Renal cortical epithelial cell (primary cell): ENCODE measurements around the gene EDIL3. TPM values are rescaled to one million over a fixed set of nuclear protein-coding genes. Genes with fewer than 3 reads are reported as not detected.
"Not testable (repeated sequence)": the region's sequence is repeated elsewhere in the genome, so short reads cannot be mapped to it uniquely, and the experiment has no call there.

Experiments used
- DNase-seq: peaks from one replicate; pipeline ENCODE4 v3.0.0-alpha.2; 2011; ENCODE audit warnings: low read depth
- total RNA-seq: library from RNA; depleted of rRNA; stranded (reverse); fragments of >200 nt; gene quantifications from 2 replicates; pipeline ENCODE4 v1.2.3, GENCODE V29; 2014

Gene EDIL3
- total RNA-seq, 1 donor from 2014 or later = 10.1 TPM

DNA sequence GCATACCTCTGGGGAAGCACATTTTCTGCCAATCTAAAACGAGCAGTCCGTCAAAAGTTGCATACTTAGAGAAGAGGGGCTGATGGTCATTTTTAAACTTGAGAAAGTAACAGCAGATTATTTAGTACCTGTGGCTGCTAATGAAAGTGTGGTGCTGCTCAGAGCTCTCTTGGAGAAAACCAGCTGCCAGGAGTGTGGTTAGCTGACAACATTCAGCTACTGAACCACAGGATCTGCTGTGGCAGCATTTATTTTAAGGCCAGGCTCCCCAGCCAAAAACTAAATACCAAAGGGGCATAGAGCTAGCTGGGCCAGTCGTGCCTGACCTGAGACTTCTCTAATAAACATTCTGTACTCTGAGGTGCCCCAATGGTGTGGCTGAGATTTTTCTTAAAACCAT lies 203.6 kb downstream of the EDIL3 start:
- no peak for DNase-seq

- no peak for DNase-seq
Measured at GRCh38 chr5:84168841-84169240, 215.8 kb downstream of the EDIL3 start.

GRCh38 chr5:84163671-84164070 lies 221.0 kb downstream of the EDIL3 start:
- no peak for DNase-seq

- no peak for DNase-seq
Measured at GRCh38 chr5:84162695-84163094, 222.0 kb downstream of the EDIL3 start.

DNA sequence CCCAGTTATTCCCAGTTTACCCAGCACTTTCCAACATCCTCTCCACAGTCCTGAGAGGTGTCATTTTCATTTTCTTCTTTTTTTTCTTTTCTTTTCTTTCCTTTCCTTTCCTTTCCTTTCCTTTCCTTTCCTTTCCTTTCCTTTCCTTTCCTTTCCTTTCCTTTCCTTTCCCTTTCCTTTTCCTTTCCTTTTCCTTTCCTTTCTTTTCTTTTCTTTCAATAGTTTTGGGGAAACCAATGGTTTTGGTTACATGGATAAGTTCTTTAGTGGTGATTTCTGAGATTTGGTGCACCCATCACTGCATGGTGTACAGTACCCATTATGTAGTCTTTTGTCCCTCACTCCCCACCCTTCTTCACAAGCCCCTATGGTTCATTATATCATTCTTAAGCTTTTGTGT lies 224.0 kb downstream of the EDIL3 start:
- not testable (repeated sequence) for DNase-seq

GRCh38 chr5:84149094-84149493 lies 235.6 kb downstream of the EDIL3 start:
- DNase-seq = no peak

GRCh38 chr5:84148651-84149050 lies 236.0 kb downstream of the EDIL3 start:
- no peak for DNase-seq

GRCh38 chr5:84137541-84137940 lies 247.1 kb downstream of the EDIL3 start:
- no peak for DNase-seq

DNA sequence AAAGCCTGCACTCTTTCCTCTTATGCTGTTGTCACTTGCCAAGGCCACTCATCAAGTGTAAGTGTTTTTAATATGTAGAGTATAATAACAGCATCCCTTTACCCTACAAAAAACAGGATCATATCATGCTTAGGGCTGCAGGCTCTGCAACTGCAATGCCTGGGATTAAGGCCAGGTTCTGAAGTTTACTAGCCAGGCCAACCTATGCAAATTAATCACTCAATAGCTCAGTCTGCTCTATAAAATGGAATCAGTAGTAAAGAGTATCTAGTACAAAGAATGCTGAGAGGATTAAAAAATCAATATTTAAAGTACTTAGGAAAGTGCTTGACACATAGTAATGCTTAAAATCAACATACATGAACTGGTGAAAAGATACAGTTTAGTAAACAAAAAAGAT lies 253.3 kb downstream of the EDIL3 start:
- DNase-seq = no peak

GRCh38 chr5:84130006-84130580 lies 254.6 kb downstream of the EDIL3 start:
- DNase-seq = no peak

DNA sequence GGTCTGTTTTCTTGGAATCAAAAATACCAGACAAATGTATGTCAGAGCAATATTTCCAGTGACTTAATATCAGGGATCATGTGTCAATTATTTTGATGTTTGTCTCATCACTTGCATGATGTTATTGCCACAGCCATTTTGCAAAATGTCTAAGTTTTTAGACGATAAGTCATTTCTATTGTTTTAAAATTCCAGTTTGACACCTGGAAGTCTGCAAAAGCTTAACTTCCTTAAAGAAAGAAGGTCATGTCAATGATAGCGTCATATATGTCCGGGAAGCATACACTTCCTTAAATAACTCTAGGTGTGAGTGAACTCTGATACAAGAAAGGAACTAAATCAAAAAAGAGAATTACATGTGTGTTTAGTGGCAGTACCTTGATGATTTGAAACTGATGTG lies 259.5 kb downstream of the EDIL3 start:
- DNase-seq = no peak

DNA sequence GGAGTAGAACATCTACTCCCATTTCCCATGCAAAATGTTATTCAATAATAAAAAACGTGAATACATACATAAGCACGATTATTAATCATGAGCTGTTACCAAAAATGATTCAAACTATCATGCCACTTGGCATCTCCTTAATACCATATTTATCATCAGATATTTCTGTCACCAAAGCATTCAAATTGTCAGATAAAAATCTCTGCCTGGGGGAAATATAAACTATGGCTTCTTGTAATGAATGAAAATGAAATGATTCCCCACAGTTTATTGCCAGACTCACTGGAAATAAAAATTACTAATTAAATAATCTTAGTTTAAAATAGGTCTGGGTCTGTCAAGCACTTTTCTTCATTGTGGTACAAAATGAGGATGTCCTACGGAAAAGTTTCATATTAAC lies 265.4 kb downstream of the EDIL3 start:
- no peak for DNase-seq

DNA sequence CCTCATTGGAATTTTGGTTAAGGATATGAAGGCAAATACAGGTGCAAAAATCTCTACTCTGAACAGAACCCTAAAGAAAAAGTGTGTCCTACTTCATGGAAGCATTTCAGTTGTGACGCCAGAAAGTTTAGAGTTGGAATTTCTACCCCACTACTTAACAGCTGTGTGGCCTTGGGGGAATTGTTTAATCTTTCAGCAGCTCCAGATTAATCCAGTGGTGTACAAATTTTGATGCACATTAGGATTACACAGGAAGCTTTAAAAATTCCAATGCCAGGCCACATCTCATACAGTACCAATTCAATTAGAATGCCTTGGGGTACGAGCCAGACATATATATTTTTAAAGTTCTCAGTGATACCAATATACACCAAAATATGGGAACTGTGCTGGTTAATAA lies 266.1 kb downstream of the EDIL3 start:
- no peak for DNase-seq

DNA sequence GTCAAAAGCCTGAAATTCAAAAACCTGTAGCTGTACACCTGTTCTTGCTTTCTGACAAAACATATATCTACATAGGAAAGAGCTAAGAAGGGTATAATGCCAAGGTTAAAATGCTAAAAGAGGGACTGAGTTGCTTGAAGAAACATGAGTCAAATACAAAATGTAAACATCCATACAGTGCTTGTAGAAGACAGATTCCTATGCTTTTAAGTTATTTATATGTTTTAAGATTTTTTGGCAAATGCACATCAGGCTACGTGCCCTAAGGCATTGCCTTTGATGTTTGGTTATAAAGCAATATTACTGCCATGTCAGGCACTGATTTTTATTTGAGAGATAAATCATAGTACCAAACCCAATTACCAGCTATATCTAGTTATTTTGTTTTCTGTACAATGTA lies 269.0 kb downstream of the EDIL3 start:
- DNase-seq = no peak

DNA sequence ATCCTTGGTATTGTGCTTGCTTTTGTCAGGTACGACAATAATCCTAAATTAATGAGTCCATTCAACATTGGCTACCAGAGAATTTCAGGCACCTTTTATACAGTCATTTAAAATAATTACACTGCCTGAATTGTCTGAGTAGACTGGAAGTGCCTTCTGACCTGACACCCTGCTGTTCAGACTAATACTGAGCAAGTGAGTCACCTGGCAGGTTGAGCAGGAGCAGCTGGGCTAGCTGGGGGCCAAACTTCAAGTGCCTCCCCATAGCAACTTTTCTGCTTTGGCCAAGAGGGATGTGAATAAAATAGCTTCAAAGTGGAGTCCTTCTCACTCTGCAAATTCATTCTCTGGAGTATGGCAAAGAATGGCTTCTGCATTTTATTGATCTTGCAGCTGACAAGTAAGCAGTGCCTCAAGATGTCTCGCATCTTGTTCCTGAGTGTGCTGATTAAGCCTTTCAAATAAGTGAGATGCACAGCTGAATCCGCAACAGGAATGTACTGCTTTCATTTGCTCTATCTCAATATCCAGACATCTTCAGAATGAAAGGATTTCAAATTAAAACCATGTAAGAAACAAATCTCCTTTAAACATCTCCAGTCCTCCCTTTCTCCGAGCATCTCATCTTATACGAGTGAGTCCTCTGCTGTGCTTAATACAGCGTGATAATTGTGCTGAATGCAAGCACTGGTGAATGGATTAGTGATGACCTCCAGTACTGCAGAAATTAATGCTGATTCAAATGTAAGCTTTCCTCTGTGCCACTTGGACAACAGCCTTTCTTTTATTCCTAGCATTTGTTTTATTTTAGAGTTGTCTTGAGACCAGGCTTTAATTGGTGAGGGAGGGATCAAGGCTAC lies 271.2 kb downstream of the EDIL3 start:
- no peak for DNase-seq

GRCh38 chr5:84092738-84093137 lies 291.9 kb downstream of the EDIL3 start:
- no peak for DNase-seq

GRCh38 chr5:84091127-84091799 lies 293.4 kb downstream of the EDIL3 start:
- no peak for DNase-seq

GRCh38 chr5:84088996-84089395 lies 295.7 kb downstream of the EDIL3 start:
- DNase-seq = peak; percentile 11

GRCh38 chr5:84086511-84086910 lies 298.2 kb downstream of the EDIL3 start:
- no peak for DNase-seq

DNA sequence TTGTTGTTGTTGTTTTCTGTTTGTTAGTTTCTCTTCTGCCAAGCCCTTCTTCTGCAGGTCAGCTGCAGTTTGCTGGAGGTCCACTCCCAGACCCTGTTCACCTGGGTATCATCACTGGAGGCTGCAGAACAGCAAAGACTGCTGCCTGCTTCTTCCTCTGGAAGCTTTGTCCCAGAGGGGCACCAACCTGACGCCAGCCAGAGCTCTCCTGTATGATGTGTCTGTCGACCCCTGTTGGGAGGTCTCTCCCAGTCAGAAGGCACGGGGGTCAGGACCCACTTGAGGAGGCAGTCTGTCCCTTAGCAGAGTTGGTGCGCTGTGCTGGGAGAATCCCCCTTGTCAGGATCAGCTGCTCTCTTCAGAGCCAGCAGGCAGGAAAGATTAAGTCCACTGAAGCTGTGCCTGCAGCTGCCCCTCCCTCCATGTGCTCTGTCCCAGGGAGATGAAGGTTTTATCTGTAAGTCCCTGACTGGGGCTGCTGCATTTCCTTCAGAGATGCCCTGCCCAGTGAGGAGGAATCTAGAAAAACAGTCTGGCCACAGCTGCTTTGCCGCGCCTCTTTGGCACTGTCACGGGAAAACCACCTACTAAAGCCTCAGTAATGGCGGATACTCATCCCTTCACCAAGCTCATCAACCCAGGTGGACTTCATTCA lies 299.2 kb downstream of the EDIL3 start:
- no peak for DNase-seq

DNA sequence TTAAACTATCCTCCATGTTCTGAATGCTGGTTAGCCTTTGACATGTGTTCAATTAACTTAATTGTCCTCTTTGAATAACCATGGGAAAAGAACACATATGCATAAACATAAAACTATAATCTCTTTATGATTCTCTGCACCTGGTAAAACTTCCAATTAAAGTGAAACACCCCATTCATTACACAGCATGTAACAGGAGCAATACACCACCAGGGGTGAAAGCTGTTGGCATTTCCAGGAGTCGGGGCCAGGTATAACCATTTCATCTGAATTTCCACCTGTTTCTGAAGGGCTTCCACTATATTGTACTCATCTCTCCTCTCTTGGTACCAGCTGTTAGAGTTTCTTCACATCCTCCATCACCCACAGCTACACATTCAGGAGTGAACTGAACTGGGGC lies 303.8 kb downstream of the EDIL3 start:
- DNase-seq = no peak

DNA sequence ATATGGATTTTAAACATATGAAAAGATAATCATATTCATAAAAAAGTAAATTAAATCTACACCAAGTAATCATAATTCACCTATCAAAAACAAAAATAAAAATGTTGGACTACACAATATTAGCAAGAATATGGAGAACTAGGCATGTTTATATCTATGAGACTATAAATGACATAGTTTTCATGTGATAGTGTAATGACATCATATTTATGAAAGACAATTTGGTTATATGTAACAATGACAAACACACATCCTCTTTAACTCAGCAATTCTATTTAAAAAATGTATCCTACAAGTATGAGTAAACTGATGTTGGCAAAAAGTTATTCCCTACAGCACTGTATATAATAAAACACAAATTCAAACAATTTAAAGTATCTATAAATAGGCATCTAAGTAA lies 312.3 kb downstream of the EDIL3 start:
- no peak for DNase-seq
